ENCODE results near the gene ERCC2.
"Not testable (repeated sequence)": the region's sequence is repeated elsewhere in the genome, so short reads cannot be mapped to it uniquely, and the experiment has no call there.

The ERCC2 gene

GRCh38 chr19:45370410-45371204 is at the start of gene ERCC2:
Gene ERCC2, minus strand, starts transcription at chr19:45370573. Its CDS starts 33 bp downstream, at chr19:45370540.
- DNase-seq (ENCODE audit: low read depth), result peak; percentile 99

GRCh38 chr19:45419895-45420294 is 49.5 kb upstream of the ERCC2 start:
- no peak for DNase-seq (ENCODE audit: low read depth)

- DNase-seq (ENCODE audit: low read depth), result no peak
Observed at GRCh38 chr19:45419396-45419795, 49.0 kb upstream of the ERCC2 start.

- no peak for DNase-seq (ENCODE audit: low read depth)
Observed at GRCh38 chr19:45418802-45419201, 48.4 kb upstream of the ERCC2 start.

- no peak for DNase-seq (ENCODE audit: low read depth)
Observed at GRCh38 chr19:45417151-45417550, 46.8 kb upstream of the ERCC2 start.

- DNase-seq (ENCODE audit: low read depth), result no peak
Observed at GRCh38 chr19:45414468-45414867, 44.1 kb upstream of the ERCC2 start.

GRCh38 chr19:45413497-45413896 is 43.1 kb upstream of the ERCC2 start:
- no peak for DNase-seq (ENCODE audit: low read depth)

GRCh38 chr19:45410330-45410729 is 40.0 kb upstream of the ERCC2 start:
- DNase-seq (ENCODE audit: low read depth), result not testable (repeated sequence)

- DNase-seq (ENCODE audit: low read depth), result no peak
Observed at GRCh38 chr19:45409557-45409920, 39.2 kb upstream of the ERCC2 start.

- no peak for DNase-seq (ENCODE audit: low read depth)
Observed at GRCh38 chr19:45408830-45409556, 38.6 kb upstream of the ERCC2 start.

- no peak for DNase-seq (ENCODE audit: low read depth)
Observed at GRCh38 chr19:45408121-45408520, 37.7 kb upstream of the ERCC2 start.

GRCh38 chr19:45407585-45407984 is 37.2 kb upstream of the ERCC2 start:
- DNase-seq (ENCODE audit: low read depth), result not testable (repeated sequence)

- no peak for DNase-seq (ENCODE audit: low read depth)
Observed at GRCh38 chr19:45407091-45407375, 36.7 kb upstream of the ERCC2 start.

GRCh38 chr19:45406226-45407090 is 36.1 kb upstream of the ERCC2 start, which contains the start of gene POLR1G:
Gene POLR1G, plus strand, starts transcription at chr19:45406644. Its CDS starts 53 bp downstream, at chr19:45406697.
- DNase-seq (ENCODE audit: low read depth), result peak; percentile 69

- DNase-seq (ENCODE audit: low read depth), result peak; percentile 71
Observed at GRCh38 chr19:45405435-45406225, 35.3 kb upstream of the ERCC2 start.

- DNase-seq (ENCODE audit: low read depth), result peak; percentile 25
Observed at GRCh38 chr19:45404557-45405434, 34.4 kb upstream of the ERCC2 start, which contains the start of gene PPP1R13L. Gene PPP1R13L, minus strand, starts transcription at chr19:45405069. Its CDS starts 6,751 bp downstream, at chr19:45398318.

- DNase-seq (ENCODE audit: low read depth), result peak; percentile 38
Observed at GRCh38 chr19:45403781-45404556, 33.6 kb upstream of the ERCC2 start.

- DNase-seq (ENCODE audit: low read depth), result no peak
Observed at GRCh38 chr19:45403272-45403671, 32.9 kb upstream of the ERCC2 start.

GRCh38 chr19:45402298-45403061 is 32.1 kb upstream of the ERCC2 start:
- no peak for DNase-seq (ENCODE audit: low read depth)
